Tibial nerve (tissue), 4 donors: Measurements from ENCODE around the gene SLC34A1. TPM values are rescaled to one million over a fixed set of nuclear protein-coding genes. Genes with fewer than 3 reads are reported as not detected.

Experiments used
- DNase-seq, 2 donors: peaks; one replicate each; pipeline ENCODE4 v3.0.0-alpha.2; 2019; ENCODE audit warnings: low spot score in 2 of 2
- H3K27ac ChIP-seq, 4 donors: fragments of 200-600 bp; sonication (generic) in 3 of 4; one replicate each; pipeline ENCODE4 v1.5.1; 2017 to 2019; ENCODE audit warnings: mild to moderate bottlenecking in 1 of 4
- H3K27me3 ChIP-seq, 2 donors: fragments of 200-600 bp; sonication (generic) in 1 of 2; one replicate each; pipeline versions ENCODE4 v1.5.1 to v1.6.0; 2017 to 2019
- H3K36me3 ChIP-seq, 3 donors: fragments of 200-600 bp; sonication (generic); one replicate each; pipeline ENCODE4 v1.5.1; 2018 to 2019
- H3K4me1 ChIP-seq, 4 donors: fragments of 200-600 bp; sonication (generic) in 3 of 4; one replicate each; pipeline ENCODE4 v1.5.1; 2017 to 2019
- H3K4me3 ChIP-seq, 4 donors: fragments of 200-600 bp; sonication (generic) in 3 of 4; one replicate each; pipeline ENCODE4 v1.5.1; 2017 to 2019; ENCODE audit warnings: mild to moderate bottlenecking in 1 of 4, moderate library complexity in 1 of 4
- H3K9me3 ChIP-seq, 4 donors: fragments of 200-600 bp; sonication (generic) in 3 of 4; one replicate each; pipeline ENCODE4 v1.5.1; 2017 to 2019
- EP300 ChIP-seq, 2 donors: sonication (generic); formaldehyde crosslinking; IDR thresholded peaks; one replicate each; pipeline ENCODE4 v1.6.1; 2017; ENCODE audit warnings: antibody characterized with exemption in 2 of 2, mild to moderate bottlenecking in 1 of 2
- POLR2A ChIP-seq, 2 donors: fragments of 450-650 bp; IDR thresholded peaks; one replicate each; pipeline ENCODE4 v1.6.1; 2017; ENCODE audit warnings: antibody characterized with exemption in 2 of 2, mild to moderate bottlenecking in 2 of 2, moderate library complexity in 2 of 2
- WGBS, 2 donors: methylation state at CpG; one replicate each; pipeline ENCODE4 v1.1.5; 2018; 5-methylcytosine and 5-hydroxymethylcytosine counted together
- total RNA-seq, 4 donors: library from RNA; depleted of rRNA; stranded (reverse); fragments of >200 nt; gene quantifications; one replicate each; pipeline ENCODE4 v1.1.0, GENCODE V29; 2016
- TF ChIP-seq, protein P1 (sequence below), 5 experiments: fragments of 200-600 bp in 3 of 5; fragments of 450-650 bp in 2 of 5; sonication (generic) in 3 of 5; IDR thresholded peaks; one replicate each; pipeline ENCODE4 v1.5.1; 2016 to 2019; ENCODE audit warnings: antibody characterized with exemption in 5 of 5, mild to moderate bottlenecking in 3 of 5, moderate library complexity in 2 of 5

SLC34A1 gene
- total RNA-seq, 4 donors from 2014 or later = not detected

DNA sequence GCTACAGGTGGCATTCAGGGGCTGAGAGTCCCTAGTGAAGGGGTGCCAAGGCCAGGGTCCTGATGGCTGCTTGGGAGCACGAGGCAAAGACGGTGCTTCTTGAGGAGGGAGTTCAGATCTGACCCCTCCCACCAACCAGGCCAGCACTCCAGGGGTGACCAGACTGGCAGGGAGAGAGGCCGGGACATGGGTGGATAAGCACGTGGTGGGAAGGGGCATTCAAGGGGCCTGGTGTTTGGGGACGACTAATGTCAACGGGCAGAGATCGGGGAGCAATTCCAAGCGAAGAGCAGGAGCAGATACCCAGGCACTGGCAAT is 22.0 kb upstream of the SLC34A1 start:
- no peaks in the 10 kb centered on the region for H3K27me3 ChIP-seq
- no peak overlapping the region for H3K27ac ChIP-seq
- no peak overlapping the region for H3K4me3 ChIP-seq
- 46 to 52% methylated on average over 8 of the region's 8 CpGs for WGBS, 2 donors
- TF ChIP-seq, protein P1, sequence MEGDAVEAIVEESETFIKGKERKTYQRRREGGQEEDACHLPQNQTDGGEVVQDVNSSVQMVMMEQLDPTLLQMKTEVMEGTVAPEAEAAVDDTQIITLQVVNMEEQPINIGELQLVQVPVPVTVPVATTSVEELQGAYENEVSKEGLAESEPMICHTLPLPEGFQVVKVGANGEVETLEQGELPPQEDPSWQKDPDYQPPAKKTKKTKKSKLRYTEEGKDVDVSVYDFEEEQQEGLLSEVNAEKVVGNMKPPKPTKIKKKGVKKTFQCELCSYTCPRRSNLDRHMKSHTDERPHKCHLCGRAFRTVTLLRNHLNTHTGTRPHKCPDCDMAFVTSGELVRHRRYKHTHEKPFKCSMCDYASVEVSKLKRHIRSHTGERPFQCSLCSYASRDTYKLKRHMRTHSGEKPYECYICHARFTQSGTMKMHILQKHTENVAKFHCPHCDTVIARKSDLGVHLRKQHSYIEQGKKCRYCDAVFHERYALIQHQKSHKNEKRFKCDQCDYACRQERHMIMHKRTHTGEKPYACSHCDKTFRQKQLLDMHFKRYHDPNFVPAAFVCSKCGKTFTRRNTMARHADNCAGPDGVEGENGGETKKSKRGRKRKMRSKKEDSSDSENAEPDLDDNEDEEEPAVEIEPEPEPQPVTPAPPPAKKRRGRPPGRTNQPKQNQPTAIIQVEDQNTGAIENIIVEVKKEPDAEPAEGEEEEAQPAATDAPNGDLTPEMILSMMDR (IDR thresholded peaks at IDR 0.05) = no peak
- no peaks in the 10 kb centered on the region for H3K9me3 ChIP-seq
- peaks cover 0 to 48% (median 25%) of the 10 kb centered on the region in 4 donors for H3K4me1 ChIP-seq
- no peaks in the 10 kb centered on the region for H3K36me3 ChIP-seq
- no peak for DNase-seq

DNA sequence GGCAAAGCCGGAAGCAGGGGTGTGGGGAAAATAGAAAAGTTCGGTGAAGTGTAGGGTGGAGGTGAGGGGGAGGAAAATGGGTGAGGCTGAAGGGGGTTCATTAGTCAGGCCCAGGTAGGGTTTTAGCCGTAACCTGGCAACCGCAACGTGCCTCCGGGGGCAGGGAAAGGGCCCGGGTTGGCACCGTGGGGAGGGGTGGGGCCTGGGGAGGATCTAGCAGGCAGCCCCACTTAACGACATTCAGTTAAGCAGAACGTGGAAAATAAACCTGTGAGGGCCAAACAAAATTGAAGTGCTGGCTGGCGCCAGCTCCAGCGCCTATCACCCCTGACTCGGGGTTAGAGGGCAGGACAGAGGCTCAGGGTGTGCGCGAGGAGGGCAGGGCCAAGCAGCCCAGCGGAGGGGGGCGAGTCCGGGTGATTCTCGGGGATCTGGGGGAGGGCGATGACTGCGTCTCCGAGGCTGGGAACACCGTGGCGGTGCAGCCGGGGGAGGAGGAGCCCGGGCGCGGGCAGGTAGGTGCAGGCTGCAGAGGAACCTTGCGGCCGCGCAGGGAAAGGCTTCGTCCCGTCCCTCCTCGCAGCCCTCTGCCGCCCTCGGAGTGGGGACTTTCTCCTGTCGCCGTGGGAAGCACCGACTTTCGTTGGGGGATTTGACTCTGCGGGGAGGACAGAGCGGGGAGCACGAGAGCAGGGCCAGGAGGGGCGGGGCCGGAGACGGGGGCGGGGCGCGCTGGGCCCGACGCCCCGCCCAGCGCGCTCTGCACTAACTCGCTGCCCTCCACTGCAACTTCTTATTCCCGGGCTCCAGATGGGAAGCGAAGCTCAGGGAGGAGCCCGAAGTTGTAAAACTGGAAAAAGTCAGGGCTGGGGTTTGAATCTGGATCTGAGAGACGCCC is 21.4 kb upstream of the SLC34A1 start:
- peak overlapping the region; percentile 14 to 53 (median 36) for H3K4me3 ChIP-seq
- H3K36me3 ChIP-seq = no peaks in the 10 kb centered on the region
- H3K27me3 ChIP-seq = no peaks in the 10 kb centered on the region
- DNase-seq = peak in 1 of 2 donors; percentile 43
- H3K9me3 ChIP-seq = no peaks in the 10 kb centered on the region
- H3K27ac ChIP-seq = peak overlapping the region in 2 of 4 donors; percentile 5 to 66
- peaks cover 0 to 54% (median 29%) of the 10 kb centered on the region in 4 donors for H3K4me1 ChIP-seq
- TF ChIP-seq EP300 (IDR thresholded peaks at IDR 0.05) = no peak
- WGBS, 2 donors = 10 to 15% methylated on average over 32 to 59 of the region's 59 CpGs

DNA sequence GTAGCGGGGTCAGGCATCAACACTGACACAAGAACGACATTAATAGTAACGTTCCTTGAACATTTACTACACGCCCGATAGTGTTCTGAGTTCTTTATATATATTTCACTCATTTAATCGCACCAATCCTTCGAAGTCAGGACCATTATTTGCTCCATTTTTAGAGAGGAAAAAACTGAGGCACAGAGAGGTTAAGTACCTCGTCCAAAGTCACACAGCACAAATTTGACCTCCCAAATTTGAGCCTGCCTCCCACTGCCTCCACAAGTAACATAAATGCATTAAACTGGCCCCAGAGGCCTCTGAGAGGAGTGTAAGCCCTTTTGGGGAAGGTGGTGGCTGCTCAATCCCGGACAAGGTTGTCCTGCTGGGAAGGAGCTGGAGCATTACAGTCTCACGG is 20.7 kb upstream of the SLC34A1 start:
- 44 to 50% methylated on average over 10 of the region's 10 CpGs for WGBS, 2 donors
- Histone ChIP-seq H3K9me3 (no peaks in the 10 kb centered on the region), H3K27me3 (no peaks in the 10 kb centered on the region), H3K36me3 (no peaks in the 10 kb centered on the region), H3K4me1 (peaks cover 0 to 56% (median 30%) of the 10 kb centered on the region in 4 donors), H3K4me3 (peak overlapping the region in 3 of 4 donors; percentile 14 to 53 (median 30)), H3K27ac (peak overlapping the region in 1 of 4 donors; percentile 66)
- TF ChIP-seq POLR2A (IDR thresholded peaks at IDR 0.05) (no peak), EP300 (IDR thresholded peaks at IDR 0.05) (no peak)
- TF ChIP-seq, protein P1 (IDR thresholded peaks at IDR 0.05) = no peak
- DNase-seq = no peak

DNA sequence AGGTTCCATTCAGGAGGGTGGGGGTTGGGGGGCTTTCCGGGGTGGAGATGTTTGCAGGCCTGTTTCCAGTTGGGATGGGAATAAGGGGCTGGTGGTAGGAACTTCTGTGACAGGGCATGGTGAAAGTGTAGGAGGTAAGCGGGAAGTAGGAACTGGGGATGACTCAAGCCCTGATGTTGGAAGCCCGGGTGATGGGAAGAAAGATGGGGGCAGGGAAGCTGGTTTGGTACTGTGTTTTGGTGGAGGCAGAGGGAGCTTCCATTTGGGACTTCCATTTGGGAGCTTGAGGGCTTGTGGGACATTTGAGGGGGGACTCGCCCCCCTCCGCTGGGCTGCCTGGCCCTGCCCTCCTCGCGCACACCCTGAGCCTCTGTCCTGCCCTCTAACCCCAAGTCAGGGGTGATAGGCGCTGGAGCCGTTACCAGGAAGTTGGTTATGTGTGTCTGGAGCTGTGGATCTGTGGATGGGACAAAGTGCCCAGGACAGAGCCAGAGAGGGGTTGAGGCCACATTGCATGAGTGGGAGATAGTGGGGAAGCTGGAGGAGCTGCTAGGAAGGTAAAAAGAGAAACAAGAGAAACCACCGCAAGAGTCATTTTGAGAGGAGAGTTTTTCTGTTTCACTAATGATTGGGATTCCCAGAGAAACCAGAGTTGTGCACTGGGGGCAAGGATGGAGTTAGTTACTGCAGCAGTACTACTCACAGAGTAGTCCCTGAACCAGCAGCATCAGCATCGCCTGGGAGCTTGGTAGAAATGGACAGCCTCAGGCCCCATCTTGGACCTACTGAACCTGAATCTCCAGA is 19.9 kb upstream of the SLC34A1 start:
- 74 to 82% methylated on average over 11 of the region's 11 CpGs for WGBS, 2 donors
- no peaks in the 10 kb centered on the region for H3K9me3 ChIP-seq
- TF ChIP-seq, protein P1 (IDR thresholded peaks at IDR 0.05) = no peak
- TF ChIP-seq EP300 (IDR thresholded peaks at IDR 0.05) = no peak
- no peak for TF ChIP-seq POLR2A (IDR thresholded peaks at IDR 0.05)
- no peaks in the 10 kb centered on the region for H3K36me3 ChIP-seq
- H3K4me3 ChIP-seq = no peak overlapping the region
- H3K27me3 ChIP-seq = no peaks in the 10 kb centered on the region
- peaks cover 0 to 57% (median 26%) of the 10 kb centered on the region in 4 donors for H3K4me1 ChIP-seq
- no peak overlapping the region for H3K27ac ChIP-seq
- no peak for DNase-seq

DNA sequence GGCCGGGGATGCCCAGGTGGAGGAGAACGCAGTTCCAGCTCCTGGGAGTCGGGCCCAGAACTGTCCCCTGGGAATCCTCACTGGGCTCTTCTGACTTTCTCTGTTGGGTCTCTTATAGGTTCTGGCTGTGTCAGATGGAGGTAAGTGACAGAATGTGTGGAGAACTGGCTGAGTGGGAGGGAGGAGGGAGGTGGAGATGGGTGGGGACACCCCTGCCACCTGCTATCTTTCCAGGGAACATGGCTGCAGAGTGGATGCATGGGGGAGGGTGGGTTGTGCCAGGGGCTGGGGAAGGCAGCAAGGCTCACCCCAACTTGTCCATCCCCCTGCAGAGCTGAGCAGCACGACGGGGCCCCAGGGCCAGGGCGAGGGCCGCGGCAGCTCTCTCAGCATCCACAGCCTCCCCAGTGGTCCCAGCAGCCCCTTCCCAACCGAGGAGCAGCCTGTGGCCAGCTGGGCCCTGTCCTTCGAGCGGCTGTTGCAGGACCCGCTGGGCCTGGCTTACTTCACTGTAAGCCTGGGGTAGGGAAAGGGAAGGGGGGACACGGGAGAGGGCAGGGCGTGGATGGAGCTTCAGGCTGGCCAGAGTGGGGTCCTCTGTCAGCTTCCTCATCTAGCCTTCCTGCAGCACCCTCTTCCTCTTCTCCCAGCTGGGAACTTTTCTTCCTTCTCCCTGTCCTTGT is 18.2 kb upstream of the SLC34A1 start:
- TF ChIP-seq POLR2A (IDR thresholded peaks at IDR 0.05) (no peak), EP300 (IDR thresholded peaks at IDR 0.05) (no peak)
- TF ChIP-seq, protein P1 (IDR thresholded peaks at IDR 0.05) = no peak
- Histone ChIP-seq H3K27ac (peak overlapping the region; percentile 60 to 90 (median 84)), H3K36me3 (no peaks in the 10 kb centered on the region), H3K4me1 (peaks cover 0 to 57% (median 26%) of the 10 kb centered on the region in 4 donors), H3K4me3 (no peak overlapping the region), H3K9me3 (no peaks in the 10 kb centered on the region), H3K27me3 (no peaks in the 10 kb centered on the region)
- no peak for DNase-seq
- WGBS, 2 donors = 72 to 78% methylated on average over 7 to 13 of the region's 14 CpGs
